Measurements from ENCODE around the gene FMNL2.

FMNL2 gene

GRCh38 chr2:152560873-152561595 lies 226.1 kb downstream of the FMNL2 start:
- no peak for DNase-seq

GRCh38 chr2:152562198-152562884 lies 227.4 kb downstream of the FMNL2 start:
- DNase-seq: no peak

- no peak for DNase-seq
Measured at GRCh38 chr2:152563764-152564163, 228.8 kb downstream of the FMNL2 start.

GRCh38 chr2:152564754-152565551 lies 230.0 kb downstream of the FMNL2 start:
- no peak for DNase-seq

- DNase-seq: no peak
Measured at GRCh38 chr2:152565884-152566727, 231.1 kb downstream of the FMNL2 start.

- DNase-seq: no peak
Measured at GRCh38 chr2:152566728-152567069, 231.7 kb downstream of the FMNL2 start.

GRCh38 chr2:152568531-152568930 lies 233.6 kb downstream of the FMNL2 start:
- DNase-seq: no peak

- no peak for DNase-seq
Measured at GRCh38 chr2:152569186-152569585, 234.2 kb downstream of the FMNL2 start.

GRCh38 chr2:152571048-152571766 lies 236.2 kb downstream of the FMNL2 start:
- no peak for DNase-seq

GRCh38 chr2:152572031-152572430 lies 237.1 kb downstream of the FMNL2 start:
- no peak for DNase-seq

- DNase-seq: peak; percentile 3
Measured at GRCh38 chr2:152573168-152573567, 238.2 kb downstream of the FMNL2 start.

GRCh38 chr2:152577579-152577978 lies 242.6 kb downstream of the FMNL2 start:
- DNase-seq: no peak

GRCh38 chr2:152578573-152578972 lies 243.6 kb downstream of the FMNL2 start:
- no peak for DNase-seq

- no peak for DNase-seq
Measured at GRCh38 chr2:152580714-152581113, 245.7 kb downstream of the FMNL2 start.

GRCh38 chr2:152581360-152581759 lies 246.4 kb downstream of the FMNL2 start:
- no peak for DNase-seq

GRCh38 chr2:152582081-152582480 lies 247.1 kb downstream of the FMNL2 start:
- DNase-seq: no peak

GRCh38 chr2:152583512-152584229 lies 248.7 kb downstream of the FMNL2 start:
- DNase-seq: no peak

GRCh38 chr2:152584301-152584700 lies 249.3 kb downstream of the FMNL2 start:
- no peak for DNase-seq

- DNase-seq: no peak
Measured at GRCh38 chr2:152585830-152586484, 251.0 kb downstream of the FMNL2 start.

- DNase-seq: peak; percentile 3
Measured at GRCh38 chr2:152587187-152587947, 252.4 kb downstream of the FMNL2 start.

All from DMS53 (cell line).